Right atrium auricular region (tissue), 2 donors: ENCODE data around the gene NUP98. TPM values are rescaled to one million over a fixed set of nuclear protein-coding genes. Genes with fewer than 3 reads are reported as not detected.
"Not testable (repeated sequence)": the region's sequence is repeated elsewhere in the genome, so short reads cannot be mapped to it uniquely, and the experiment has no call there.

Experiments used
- DNase-seq: peaks from one replicate; pipeline ENCODE4 v3.0.0-alpha.2; 2019; ENCODE audit warnings: low spot score
- H3K27ac ChIP-seq, 2 donors: fragments of 200-600 bp; sonication (generic); 1 replicate in 1 of 2; 2 replicates in 1 of 2; pipeline ENCODE4 v1.5.1; 2016 to 2019
- H3K27me3 ChIP-seq, 2 donors: fragments of 200-600 bp; sonication (generic); one replicate each; pipeline versions ENCODE4 v1.5.1 to v1.6.0; 2017 to 2019
- H3K36me3 ChIP-seq: fragments of 200-600 bp; sonication (generic); one replicate; pipeline ENCODE4 v1.5.1; 2016
- H3K4me1 ChIP-seq, 2 donors: fragments of 200-600 bp; sonication (generic); one replicate each; pipeline versions ENCODE4 v1.5.1 to v1.6.0; 2017 to 2019
- H3K4me3 ChIP-seq, 2 donors: fragments of 200-600 bp; sonication (generic); 1 replicate in 1 of 2; 2 replicates in 1 of 2; pipeline ENCODE4 v1.5.1; 2017 to 2019; ENCODE audit warnings: mild to moderate bottlenecking in 1 of 2, moderate library complexity in 1 of 2
- H3K9me3 ChIP-seq, 2 donors: fragments of 200-600 bp; sonication (generic); one replicate each; pipeline ENCODE4 v1.5.1; 2019
- CTCF ChIP-seq, 2 donors: fragments of 200-600 bp; sonication (generic); IDR thresholded peaks; one replicate each; pipeline ENCODE4 v1.5.1; 2019; ENCODE audit warnings: antibody characterized with exemption in 2 of 2
- total RNA-seq, 2 donors: library from RNA; depleted of rRNA; stranded (reverse); fragments of >200 nt; gene quantifications; one replicate each; pipeline ENCODE4 v1.1.0, GENCODE V29; 2016

NUP98 gene
- total RNA-seq, 2 donors from 2014 or later: 58.8 to 94.5 TPM

GRCh38 chr11:3781423-3781822 lies 15.9 kb downstream of the NUP98 start:
- TF ChIP-seq CTCF (IDR thresholded peaks at IDR 0.05): peak in 1 of 2 donors; percentile 2
- Histone ChIP-seq H3K27ac (no peak overlapping the region), H3K36me3 (peaks cover 35% of the 10 kb centered on the region), H3K4me3 (no peak overlapping the region), H3K27me3 (no peaks in the 10 kb centered on the region), H3K9me3 (no peaks in the 10 kb centered on the region), H3K4me1 (peaks cover 0 to 14% of the 10 kb centered on the region in 2 donors)
- no peak for DNase-seq

GRCh38 chr11:3775736-3776406 lies 21.5 kb downstream of the NUP98 start:
- no peaks in the 10 kb centered on the region for H3K4me1 ChIP-seq
- no peaks in the 10 kb centered on the region for H3K9me3 ChIP-seq
- no peak for DNase-seq
- H3K36me3 ChIP-seq: peaks cover 86% of the 10 kb centered on the region
- H3K27ac ChIP-seq: no peak overlapping the region
- no peak for TF ChIP-seq CTCF (IDR thresholded peaks at IDR 0.05)
- H3K27me3 ChIP-seq: no peaks in the 10 kb centered on the region
- no peak overlapping the region for H3K4me3 ChIP-seq

- no peaks in the 10 kb centered on the region for H3K27me3 ChIP-seq
- H3K4me1 ChIP-seq: no peaks in the 10 kb centered on the region
- H3K9me3 ChIP-seq: no peaks in the 10 kb centered on the region
- H3K27ac ChIP-seq: no peak overlapping the region
- DNase-seq: no peak
- TF ChIP-seq CTCF (IDR thresholded peaks at IDR 0.05): no peak
- peaks cover 92% of the 10 kb centered on the region for H3K36me3 ChIP-seq
- no peak overlapping the region for H3K4me3 ChIP-seq
Observed at GRCh38 chr11:3773180-3773579, 24.2 kb downstream of the NUP98 start.

GRCh38 chr11:3767536-3767935 lies 29.8 kb downstream of the NUP98 start:
- no peak overlapping the region for H3K4me3 ChIP-seq
- no peak for DNase-seq
- H3K4me1 ChIP-seq: no peaks in the 10 kb centered on the region
- no peaks in the 10 kb centered on the region for H3K9me3 ChIP-seq
- TF ChIP-seq CTCF (IDR thresholded peaks at IDR 0.05): no peak
- H3K27me3 ChIP-seq: no peaks in the 10 kb centered on the region
- no peak overlapping the region for H3K27ac ChIP-seq
- H3K36me3 ChIP-seq: peaks cover 97% of the 10 kb centered on the region

- not testable (repeated sequence) for DNase-seq, H3K9me3 ChIP-seq, H3K4me1 ChIP-seq, H3K27me3 ChIP-seq, H3K4me3 ChIP-seq, H3K27ac ChIP-seq
- H3K36me3 ChIP-seq: peaks cover 97% of the 10 kb centered on the region
Observed at GRCh38 chr11:3766836-3767235, 30.5 kb downstream of the NUP98 start.

- DNase-seq: no peak
- no peak for TF ChIP-seq CTCF (IDR thresholded peaks at IDR 0.05)
- Histone ChIP-seq H3K27me3 (no peaks in the 10 kb centered on the region), H3K4me3 (no peak overlapping the region), H3K27ac (no peak overlapping the region), H3K4me1 (no peaks in the 10 kb centered on the region), H3K9me3 (no peaks in the 10 kb centered on the region), H3K36me3 (peaks cover 99% of the 10 kb centered on the region)
Observed at GRCh38 chr11:3764266-3764665, 33.1 kb downstream of the NUP98 start.
